HG03025 (cell line): ENCODE measurements around the gene IL1RAPL1.

Source experiments
- ATAC-seq: cut with Tn5 transposase; IDR thresholded peaks from one replicate; pipeline ENCODE4 v1.9.1; 2021; ENCODE audit warnings: mild to moderate bottlenecking, moderate library complexity; ENCODE audit not compliant: unreplicated experiment, low FRiP score

IL1RAPL1 gene

DNA sequence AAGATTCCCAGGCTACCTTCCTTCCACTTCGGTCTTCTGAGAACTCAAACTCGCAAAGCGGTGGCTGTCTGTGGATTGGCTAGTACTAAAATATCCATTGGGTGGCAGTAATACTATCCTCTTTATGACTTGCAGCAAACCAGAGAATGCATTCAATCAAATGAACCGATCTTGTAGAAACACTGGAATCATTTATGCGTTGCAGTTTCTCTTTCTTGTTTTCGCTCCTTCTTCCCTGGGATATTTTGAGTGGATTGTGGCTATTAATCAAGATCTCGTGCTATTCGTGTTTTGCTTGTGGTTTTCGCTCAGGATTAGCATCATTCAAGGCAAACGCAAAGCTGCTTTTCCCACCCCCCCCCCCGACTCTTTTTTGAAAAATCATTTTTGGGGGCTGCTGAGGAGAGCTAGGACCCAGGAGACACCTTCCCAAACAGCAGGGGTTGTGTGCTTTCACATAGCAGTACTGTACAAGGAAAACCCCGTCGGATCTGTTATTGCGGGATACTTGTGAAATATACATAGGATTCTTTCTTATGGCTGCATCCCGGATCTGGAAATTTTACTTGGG lies at the start of gene IL1RAPL1:
IL1RAPL1 (plus strand) TSS at position 466 of the 571 bp plus-strand sequence.
- ATAC-seq: no peak

DNA sequence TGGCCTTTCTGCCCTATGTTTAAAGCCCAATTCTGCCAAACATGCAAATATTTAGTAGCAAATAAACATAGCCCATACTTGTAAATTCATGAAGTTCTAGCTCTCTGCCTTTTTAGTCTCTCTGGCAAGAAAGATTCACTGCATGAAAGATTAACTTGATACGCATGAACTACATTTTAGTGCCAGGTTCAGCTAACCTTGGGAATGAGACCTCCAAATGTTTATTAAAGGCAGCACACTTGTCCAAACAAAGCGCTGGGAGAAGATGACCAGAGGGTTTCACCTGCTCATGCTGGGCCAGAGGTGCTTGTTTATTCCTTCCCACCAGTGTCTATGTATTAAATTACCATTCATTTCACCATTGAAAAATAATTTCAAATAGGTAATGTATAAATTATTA lies 44.5 kb upstream of the IL1RAPL1 start:
- no peak for ATAC-seq

DNA sequence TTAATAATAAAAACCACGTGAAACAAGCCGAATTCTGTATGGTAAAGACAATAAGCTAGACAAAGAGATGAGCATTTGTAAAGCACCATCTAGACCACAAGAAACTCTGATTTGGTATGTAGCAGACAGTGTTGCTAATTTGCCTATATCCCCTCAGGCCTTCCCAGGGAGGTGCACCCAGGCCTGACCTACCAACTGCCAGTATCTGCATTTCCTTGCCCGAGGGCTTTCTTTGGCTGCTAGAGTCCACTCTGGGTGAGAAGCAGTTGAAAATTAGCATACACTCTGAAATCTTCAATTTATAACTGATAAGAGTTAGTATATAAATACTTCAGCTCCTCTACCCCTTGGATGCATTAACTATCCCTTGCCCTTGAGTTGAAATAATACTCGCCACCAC lies 37.4 kb upstream of the IL1RAPL1 start:
- ATAC-seq: no peak

DNA sequence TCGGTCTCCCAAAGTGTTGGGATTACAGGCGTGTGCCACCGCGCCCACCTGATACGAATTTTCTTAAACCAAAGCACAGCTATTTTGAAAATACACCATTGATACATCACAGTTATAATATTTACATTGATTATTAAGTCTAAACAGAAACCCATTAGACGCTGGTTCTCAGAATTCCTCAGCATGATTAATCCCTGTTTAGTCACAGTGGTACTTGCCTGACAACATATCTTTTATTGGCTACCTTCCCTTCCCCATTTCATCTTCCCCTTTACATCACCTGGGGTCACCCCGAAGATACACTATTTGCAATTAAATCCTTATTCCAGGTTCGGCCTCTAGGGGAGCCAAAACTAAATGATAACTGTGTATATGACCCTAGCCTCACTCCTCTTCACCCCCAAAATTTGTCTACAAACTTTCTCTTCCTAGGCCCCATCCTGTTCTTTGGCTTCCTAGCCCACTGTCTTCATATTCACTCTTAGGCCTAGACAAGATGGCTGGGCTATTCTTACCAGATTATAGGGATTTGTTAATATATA lies 36.8 kb upstream of the IL1RAPL1 start:
- no peak for ATAC-seq

DNA sequence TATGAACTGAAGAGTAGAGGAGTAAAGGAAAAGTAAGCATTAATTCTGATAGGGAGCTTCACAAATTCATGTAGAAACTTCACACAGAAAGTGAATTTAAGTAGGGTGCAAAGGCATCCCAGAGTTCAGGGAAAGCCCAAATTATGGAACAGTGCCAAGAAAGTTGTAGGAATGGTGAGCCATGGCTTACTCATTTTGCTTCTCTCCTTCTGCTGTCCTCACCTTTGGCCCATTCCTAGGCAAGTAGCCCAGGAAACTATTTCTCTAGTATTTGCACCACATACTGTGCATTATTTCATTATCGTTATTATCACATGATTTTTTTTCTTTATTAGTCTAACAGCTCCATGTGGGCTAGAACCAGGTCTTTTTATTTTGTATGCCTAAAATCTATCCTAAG lies 34.9 kb upstream of the IL1RAPL1 start:
- ATAC-seq: no peak

DNA sequence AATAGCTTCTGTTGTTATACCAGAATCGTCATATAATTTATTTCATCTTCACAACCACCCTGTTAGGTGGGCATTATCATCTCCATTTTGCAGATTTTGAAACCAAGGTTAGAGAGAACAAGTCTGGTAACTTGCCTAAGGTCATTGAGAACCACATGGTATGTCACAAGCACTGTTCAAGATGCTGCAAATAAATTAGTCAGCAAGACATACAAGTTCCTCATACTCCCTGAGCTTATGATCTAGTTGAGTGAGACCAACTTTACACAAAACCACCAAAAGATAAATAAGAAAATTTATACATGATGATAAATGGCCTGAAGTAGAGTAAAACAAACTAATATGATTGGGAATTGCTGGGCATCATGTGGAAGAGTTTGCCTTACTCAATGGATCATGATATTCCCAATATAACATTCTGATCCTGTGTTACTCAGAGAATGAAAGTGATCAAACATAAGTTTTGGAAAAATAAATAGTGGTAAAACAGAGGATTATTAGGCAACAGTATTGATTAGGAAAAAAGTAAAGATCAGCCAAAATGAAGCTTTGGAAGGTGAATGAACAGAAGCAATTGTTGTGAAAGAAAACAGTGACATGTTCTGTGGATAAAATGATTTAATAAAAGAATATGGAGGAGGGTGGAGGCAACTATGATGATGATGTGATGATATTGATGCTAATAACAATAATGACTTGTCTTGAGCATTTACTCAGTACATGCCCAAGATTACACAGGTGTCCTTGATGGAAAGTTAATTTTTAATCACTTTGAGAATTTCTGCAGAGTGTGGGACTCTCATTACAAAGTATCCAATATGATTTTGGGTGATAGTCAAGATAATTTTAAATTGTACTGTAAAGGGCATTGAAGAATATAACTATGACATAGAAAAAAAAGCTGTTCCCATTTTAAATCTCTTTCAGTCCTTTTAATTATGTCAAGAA lies 34.1 kb upstream of the IL1RAPL1 start:
- no peak for ATAC-seq

DNA sequence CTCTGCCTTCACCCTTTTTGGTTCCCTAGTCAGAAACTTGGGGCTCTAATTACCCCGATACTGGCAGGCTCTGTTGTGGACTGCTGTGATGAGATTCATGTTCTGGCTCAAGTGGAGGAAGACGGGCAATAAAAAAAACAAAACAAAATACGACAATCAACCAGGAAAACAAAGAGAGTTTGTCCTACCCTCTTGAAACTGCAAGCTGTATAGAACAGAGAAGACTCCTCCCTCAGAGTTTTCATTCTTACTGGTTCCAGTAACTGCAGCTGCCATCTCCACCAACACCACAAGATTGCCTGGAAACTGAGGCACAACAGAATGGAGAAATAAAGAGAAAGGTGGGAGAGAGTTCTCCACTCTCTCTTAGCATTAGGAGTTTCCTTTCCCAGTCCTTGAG lies 11.1 kb upstream of the IL1RAPL1 start:
- no peak for ATAC-seq

DNA sequence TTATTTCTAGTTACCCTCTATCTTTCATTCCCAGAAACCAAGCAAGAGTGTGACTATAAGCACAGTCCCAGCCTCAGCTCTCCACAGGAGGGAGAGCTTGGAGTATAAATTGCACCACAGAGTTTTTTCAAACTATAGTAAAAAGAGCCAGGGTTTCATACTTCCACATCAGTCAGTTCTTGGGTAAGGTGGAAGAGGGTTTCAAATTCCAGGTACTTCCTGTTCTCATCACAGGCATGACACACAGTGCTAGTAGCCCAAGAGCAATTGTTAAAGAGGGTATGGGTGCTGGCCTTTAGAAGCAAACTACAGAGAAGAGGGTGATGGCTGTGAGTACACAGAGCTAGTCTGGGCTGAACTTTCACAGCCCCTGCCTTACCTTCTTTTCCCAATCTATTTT lies 5.7 kb upstream of the IL1RAPL1 start:
- ATAC-seq: no peak

DNA sequence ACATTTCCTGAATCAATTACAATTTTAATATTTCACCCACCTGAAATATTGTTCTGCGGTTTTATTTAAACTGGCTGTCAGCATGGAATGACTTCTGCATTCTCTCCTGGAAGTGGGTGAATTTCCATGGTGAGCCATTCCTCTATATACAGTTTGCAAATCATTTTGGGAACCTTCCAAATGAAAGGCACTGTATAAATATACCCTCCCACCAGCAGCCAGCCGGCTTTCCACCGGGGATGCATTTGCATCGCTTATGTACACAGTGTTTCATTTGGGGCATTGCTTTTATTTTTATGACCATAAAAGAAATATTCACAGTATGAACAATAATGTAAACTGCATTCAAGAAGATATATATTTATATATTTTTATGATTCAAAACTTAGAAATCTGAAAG lies 4.7 kb upstream of the IL1RAPL1 start:
- no peak for ATAC-seq

DNA sequence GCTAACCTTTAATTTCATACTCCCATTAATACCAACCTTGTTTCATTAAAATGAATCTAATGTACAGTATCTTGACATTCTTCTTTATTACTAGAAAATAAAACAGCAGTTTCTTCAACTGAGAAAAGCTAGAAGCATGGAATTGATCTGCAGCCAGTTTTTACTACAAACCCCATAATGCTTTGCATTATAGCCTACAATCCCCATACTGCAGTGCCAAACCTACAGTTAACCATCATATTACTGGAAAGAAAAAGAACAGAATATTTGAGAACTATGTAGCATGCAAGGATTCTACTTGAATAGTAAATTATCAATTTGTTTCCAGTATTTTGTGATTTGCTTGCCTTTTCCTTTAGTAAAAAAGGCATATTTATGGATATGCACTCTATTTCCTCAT lies 3.2 kb upstream of the IL1RAPL1 start:
- ATAC-seq: no peak

DNA sequence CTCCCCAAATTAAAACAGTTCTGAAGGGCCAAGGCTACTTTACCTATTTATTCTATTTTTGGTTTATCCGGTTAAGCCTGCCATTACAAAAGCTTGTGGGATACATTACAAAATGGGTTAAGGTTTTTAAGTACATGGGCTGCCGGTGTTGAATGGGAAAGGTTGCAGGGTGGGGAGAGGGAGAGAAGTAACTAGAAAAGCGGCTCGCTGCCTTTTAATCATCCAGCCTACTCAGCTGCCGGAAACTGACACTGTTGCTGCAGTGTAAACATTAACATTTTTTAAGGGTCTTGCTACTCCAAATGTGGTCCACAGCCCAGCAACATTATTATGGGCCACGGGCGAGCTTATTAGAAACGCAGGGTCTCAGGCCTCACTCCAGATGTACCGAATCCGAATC lies 1.5 kb upstream of the IL1RAPL1 start:
- no peak for ATAC-seq

DNA sequence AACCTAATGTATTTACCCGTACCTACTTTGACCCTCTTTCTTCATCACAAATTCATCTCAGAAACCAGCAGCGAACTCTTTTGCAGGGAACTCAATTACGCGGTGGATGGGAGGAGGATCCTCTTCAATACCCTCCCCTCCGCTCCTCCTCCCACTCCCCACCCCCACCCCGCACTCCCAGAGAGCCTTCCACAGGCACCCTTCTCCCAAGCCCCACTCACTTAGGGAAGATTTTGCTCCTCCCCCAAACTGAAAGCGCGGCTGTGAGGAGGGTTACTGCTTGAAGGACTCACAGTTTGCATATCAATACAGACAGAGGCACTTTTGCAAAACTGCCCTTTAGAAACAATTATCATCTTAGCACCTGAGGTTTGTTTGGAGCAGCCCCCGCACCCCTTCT lies 960 bp upstream of the IL1RAPL1 start:
- no peak for ATAC-seq

DNA sequence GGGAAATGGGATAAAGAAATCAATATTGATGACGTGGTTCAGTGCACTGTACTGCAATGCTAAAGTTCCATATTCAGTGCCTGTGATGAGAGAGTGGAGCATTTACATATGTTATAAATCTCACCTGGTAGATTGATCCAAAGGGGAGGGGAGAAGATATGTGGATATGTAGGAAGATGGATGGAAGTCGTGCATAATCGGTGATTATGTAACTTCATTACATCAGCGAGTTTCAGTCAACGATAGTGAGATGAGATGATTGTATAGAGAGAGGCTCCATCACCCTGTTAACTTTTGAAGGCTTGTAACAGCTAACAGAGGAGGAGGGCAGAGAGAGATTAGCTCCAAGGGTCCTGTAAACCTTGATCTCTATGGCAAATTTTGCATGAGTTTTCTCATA lies 1.8 kb downstream of the IL1RAPL1 start:
- ATAC-seq: no peak

DNA sequence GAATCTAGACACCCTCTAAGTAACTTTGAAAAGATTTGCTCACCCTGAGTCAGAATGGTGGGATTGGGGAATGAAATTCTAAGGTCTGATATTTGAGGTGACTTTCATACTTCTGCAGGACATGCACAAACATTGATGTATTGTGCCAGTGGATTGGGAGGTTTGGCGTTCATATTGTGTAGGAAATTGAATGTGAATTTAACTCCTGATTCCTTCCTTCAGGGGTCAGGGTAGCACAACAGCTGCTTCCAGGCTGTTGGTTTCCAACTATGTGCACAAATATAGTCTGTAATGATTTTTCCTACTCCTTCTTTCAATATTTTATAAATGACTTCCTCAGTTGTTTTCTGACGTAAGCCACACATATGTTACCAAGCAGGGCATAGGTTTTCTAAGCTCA lies 3.1 kb downstream of the IL1RAPL1 start:
- ATAC-seq: no peak

DNA sequence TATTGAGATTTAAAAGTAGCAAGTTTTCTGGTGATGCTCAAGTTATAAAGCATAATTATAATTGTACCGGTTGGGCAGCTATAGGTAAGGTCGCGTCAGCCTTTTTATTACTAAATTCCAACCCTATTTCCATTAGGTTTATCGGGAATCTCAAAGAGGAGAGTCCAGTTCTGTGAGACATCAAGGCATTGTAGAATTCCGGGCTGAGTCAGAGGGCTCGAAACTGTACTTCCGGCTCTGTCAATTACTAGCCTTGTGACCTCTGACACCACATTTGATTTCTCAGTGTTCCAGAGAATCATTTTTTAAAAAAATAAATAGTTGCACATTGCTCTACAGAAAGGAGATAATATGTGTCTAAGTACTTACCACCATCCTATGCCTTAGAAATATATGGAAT lies 4.3 kb downstream of the IL1RAPL1 start:
- ATAC-seq: no peak

DNA sequence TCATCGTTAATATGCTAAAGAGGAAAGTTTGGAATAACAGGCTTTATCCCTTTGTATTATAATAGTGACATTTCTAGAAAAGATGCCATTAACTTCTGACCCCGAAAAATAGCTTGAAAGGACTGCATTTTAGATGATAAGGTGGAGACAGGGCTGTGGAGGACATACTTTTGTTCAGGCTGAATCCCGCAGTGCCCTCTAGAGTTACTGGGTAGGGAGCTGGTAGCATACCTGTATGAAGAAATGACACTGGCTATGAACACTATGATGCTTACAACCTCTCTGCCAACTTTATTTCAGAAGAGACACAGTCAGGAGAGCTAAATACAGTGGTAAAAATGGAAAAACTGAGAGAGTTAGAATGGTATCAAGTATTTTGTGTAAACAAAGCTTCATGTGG lies 8.1 kb downstream of the IL1RAPL1 start:
- no peak for ATAC-seq

DNA sequence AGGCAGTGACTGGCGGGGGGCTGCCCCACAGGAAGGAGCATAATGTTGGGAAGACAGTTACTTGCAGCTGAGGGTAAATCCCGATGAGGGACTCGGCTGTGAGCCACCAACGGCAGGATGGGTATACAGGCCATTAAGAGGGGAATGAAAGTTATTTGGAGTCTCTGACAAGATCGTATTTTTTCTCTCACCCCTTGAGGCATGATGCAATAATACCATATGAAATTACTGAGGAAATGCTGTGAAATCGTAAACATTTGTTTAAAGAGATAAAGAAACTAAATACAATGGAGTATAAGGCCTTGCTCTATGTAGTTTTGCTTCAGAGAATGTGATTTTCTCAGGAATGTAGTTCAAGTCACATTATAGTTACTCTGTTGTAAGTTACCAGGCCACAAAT lies 12.7 kb downstream of the IL1RAPL1 start:
- no peak for ATAC-seq

DNA sequence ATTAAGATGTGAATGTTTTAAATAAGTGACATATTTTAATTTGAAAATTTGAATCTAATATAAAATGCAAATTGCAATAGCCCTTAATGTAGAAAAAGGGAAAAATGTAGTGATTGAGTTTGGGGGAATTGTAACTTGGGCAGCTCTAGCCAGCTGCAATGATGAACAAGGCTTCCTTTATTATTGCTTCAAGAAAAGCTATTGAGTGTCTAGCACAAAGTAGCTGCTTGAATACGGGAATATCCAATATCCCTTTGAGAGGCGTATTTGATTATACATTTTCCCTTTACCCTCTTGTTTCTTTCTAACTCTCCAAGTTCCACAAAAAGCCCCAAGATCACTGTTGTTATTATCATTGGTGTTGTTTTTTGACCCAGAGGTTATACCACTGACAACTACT lies 21.8 kb downstream of the IL1RAPL1 start:
- no peak for ATAC-seq

DNA sequence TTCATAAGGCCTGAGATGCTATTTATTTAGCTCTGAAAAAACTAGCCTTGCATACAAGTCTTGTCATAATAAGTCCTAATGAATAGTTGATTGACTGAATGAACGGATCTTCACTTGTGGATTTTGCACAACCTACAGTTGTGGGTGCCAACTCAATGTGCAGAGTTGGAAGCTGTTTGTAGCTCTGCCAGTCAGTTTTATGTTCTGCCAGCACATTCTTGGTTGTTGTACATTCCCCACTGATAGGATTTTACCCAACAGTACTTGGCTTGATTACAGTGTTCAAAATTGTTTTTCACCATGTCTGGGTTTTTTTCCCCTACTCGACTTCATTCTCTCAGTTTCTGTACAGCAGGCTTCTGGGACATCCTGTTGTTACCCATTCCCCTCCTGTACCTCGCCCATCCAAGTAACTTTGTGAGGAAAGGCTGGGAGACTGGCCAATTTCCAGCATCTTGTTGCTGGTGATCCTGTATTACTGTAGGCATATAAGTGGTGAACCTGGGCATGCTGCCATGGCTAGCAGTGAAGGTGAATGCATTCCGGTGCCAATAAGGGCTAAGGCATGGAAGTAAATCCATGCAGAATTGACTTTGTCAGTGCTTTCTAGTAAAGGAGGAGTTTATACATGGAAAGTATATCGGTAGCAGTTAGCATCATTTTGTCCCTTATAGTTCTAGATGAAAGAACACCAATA lies 22.8 kb downstream of the IL1RAPL1 start:
- ATAC-seq: no peak

DNA sequence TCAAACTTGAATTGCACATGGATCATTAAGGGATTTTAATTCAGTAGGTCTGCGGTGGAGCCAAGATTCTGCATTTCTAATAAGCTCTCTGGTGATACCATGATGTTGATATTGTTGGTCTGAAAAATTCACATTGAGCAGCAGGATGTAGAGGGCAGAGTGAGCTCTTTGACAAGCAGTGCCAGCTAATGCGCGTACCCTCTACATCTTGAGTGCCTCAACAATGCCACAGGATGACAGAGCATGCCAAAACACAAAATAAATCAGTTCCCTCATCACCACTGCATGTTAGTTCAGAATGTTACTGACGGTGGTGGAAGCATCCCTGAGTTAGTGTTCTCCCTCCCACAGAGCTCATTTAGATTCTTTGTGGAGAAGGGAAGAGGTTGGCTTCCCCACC lies 23.5 kb downstream of the IL1RAPL1 start:
- ATAC-seq: no peak

DNA sequence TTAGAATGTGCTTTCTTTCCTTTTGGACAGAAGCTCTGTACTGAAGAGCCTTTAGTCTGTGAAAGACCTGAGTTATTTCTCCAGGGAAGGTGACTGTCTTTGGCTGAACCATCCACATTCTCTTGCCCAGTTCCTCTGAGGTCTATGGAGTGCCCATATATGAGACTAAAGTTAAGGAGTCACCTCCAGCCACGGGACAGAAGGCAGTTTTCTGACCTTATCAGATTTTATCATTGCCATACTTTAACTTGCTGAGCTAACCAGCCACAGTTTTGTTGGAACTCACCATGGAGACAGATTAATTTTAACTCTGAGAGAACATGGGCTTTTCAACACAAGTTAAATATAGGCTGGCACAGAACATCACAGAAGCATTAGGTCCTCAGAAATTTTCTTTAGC lies 26.3 kb downstream of the IL1RAPL1 start:
- no peak for ATAC-seq
